GM12865 (cell line): ENCODE measurements around the gene GBX1.

ENCODE experiments used
- DNase-seq: peaks from one replicate; pipeline ENCODE4 v3.0.0; 2010; ENCODE audit warnings: low read depth
- H3K4me3 ChIP-seq: 2 replicates; pipeline ENCODE4 v1.5.1; 2011; ENCODE audit warnings: mild to moderate bottlenecking, low read depth, low read length, control low read depth
- CTCF ChIP-seq: IDR thresholded peaks from 2 replicates; pipeline ENCODE4 v1.5.1; 2011; ENCODE audit warnings: low read length, control low read depth, low read depth, inconsistent platforms; ENCODE audit not compliant: insufficient read depth; ENCODE audit errors: missing control alignments

Gene GBX1

DNA sequence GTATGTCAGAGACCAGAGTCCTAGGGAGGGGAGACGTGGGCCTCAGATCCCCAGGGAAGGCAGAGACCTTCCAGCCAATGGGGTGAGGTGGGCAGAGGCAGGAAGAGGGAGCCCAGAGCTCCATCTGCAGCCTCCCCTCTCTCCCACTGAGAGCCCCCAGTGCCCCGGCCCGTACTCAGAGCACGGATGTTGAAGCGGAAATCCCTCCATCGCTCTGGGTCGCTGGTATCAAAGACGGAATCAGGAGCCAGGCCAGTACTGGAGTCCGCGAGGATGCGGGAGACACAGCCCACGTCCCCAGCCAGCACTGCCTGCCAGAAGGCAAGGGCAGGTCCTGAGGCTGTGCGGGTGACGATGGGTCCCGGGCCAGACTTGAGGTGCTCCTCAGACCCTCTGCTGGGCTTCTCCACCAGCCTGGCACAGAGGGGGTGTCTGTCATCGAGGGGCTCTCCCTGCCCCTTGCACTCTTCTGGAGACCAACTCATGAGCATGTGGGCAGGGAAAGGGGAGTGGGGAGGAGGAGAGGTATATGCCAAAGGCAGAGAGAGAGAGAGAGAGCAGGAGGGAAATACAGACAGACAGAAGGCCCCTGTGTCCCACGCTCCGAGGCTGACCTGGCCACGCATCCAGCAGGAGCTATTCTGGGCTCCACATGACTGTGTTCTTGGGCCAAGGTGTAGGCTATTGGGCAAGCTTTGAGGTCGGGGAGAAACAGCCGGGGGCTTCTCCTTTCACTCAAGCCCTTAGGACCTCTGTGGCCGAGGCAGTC lies 19.3 kb upstream of the GBX1 start, which contains the start of gene ASB10:
Gene ASB10 (minus strand): TSS at position 611 of the 769 bp plus-strand sequence. CDS start 120 bp downstream, at position 491.
- no peak within 1 kb of the TSS for H3K4me3 ChIP-seq
- TF ChIP-seq CTCF: no peak
- DNase-seq: no peak

GRCh38 chr7:151185762-151186639 lies 18.5 kb upstream of the GBX1 start:
- TF ChIP-seq CTCF: no peak
- no peak overlapping the region for H3K4me3 ChIP-seq
- DNase-seq: no peak

DNA sequence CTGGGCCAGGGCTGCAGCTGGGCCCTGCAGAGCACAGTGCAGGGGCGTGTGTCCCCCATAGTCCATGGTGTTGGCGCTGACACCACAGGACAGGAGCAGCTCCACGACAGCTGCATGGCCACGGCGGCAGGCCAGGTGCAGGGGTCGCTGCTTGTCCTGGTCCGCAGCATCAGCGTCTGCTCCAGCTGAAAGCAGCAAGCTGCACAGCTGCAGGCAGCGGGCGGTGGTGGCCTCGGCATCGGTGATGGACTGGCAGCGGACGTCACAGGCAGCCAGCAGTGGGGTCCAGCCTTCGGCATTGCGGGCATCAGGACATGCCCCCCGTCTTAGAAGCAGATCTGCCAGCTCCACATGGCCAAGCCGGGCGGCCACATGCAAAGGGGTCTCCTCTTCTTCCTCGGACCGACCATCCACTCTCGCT lies 13.5 kb upstream of the GBX1 start:
- DNase-seq: no peak
- no peak for TF ChIP-seq CTCF
- no peak overlapping the region for H3K4me3 ChIP-seq

- no peak overlapping the region for H3K4me3 ChIP-seq
- DNase-seq: no peak
- TF ChIP-seq CTCF: no peak
Measured at GRCh38 chr7:151179946-151180345, 12.5 kb upstream of the GBX1 start.

- no peak overlapping the region for H3K4me3 ChIP-seq
Measured at GRCh38 chr7:151179287-151179860, 11.9 kb upstream of the GBX1 start.

DNA sequence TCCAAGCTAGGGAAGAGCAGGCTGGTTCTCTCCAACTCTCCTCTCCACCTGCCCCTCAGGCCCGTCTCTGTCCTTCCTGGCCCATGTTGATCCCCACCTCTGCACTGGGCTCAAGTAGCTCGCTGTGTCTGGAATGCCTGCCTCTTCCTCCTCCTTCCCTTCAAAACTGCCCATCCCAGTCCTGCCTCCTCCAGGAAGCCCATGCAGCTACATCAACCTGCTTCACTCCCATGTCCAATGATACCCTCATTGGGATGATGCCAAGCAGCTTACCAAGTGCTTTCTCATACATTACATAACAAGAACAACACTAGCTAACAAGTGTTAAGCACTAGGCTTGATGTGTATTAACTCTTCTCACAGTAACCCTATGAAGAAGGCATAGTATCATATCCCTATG lies 11.3 kb upstream of the GBX1 start:
- H3K4me3 ChIP-seq: no peak overlapping the region
- no peak for DNase-seq
- no peak for TF ChIP-seq CTCF

More at GRCh38 chr7:151179287-151179860, 11.9 kb upstream of the GBX1 start:
- no peak for TF ChIP-seq CTCF
- DNase-seq: no peak
